ENCODE measurements around the gene LRIG2. TPM values are rescaled to one million over a fixed set of nuclear protein-coding genes. Genes with fewer than 3 reads are reported as not detected.

The LRIG2 gene
- total and polyA plus RNA-seq, 9 of the 15 experiments (the other 6 are each of a cell fraction or from before 2014, with no cell fraction given): 1.8 to 28.1 (median 11.5) TPM

DNA sequence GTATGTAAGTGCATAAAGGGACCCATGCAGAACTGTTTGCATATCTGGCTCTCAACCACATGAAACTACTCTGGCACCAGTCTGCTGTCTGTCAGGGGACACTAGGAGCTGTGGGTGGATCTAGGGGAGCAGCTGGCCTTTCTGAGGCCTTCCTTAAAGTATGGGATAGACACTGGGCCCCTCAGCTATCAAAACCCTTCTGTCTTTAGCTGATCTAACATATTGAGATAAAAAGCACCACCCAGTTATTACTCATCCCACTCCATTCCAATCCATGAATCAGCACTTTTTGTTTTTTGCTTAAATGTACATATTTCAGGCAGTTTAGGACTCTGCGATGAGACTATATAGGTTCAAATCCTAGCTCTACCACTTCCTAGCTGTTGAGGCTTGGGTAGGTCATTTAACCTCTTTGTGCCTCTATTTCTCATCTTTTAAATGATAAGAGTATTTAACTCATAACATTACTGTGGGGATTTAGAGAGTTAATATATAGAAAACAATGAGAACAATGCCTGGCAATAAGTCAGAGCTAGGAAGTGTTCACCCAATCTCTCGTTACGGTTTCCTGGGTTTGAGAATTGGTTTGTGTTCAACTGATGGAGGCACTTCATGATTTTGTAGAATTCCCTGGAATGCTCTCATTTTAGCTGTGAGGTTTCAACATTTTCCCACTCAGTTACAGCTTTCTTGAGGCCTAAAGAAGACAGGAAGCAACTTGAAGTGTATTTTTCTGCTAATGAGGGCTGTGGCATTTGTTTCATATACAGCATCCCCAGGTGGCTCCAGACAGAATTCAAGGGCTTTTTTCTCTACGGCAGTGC, 68.9 kb downstream of the LRIG2 start (continued):
- no peak for TF ChIP-seq ZNF140 (CRISPR knock-in tag; IDR thresholded peaks at IDR 0.05)
- no peak for TF ChIP-seq SMAD1 (IDR thresholded peaks at IDR 0.05; ENCODE audit: low read depth, low read length, partially characterized antibody)
- peak; percentile 63 for TF ChIP-seq NEUROD1 (IDR thresholded peaks at IDR 0.05; ENCODE audit: borderline replicate concordance, low read depth, low read length, partially characterized antibody)
- TF ChIP-seq ZSCAN29 (IDR thresholded peaks at IDR 0.05): no peak
- TF ChIP-seq HMG20A (CRISPR knock-in tag; conservative IDR thresholded peaks at IDR 0.05): no peak
- peak; percentile 92 for TF ChIP-seq SMARCE1 (IDR thresholded peaks at IDR 0.05)
- TF ChIP-seq SMARCB1 (IDR thresholded peaks at IDR 0.05; ENCODE audit: insufficient read length, low read depth): no peak
- no peak for TF ChIP-seq POLR2G (IDR thresholded peaks at IDR 0.05; ENCODE audit: low read depth, low read length)
- TF ChIP-seq RBM17 (IDR thresholded peaks at IDR 0.05; ENCODE audit: borderline replicate concordance, low read depth, low read length): no peak
- TF ChIP-seq, protein P1, sequence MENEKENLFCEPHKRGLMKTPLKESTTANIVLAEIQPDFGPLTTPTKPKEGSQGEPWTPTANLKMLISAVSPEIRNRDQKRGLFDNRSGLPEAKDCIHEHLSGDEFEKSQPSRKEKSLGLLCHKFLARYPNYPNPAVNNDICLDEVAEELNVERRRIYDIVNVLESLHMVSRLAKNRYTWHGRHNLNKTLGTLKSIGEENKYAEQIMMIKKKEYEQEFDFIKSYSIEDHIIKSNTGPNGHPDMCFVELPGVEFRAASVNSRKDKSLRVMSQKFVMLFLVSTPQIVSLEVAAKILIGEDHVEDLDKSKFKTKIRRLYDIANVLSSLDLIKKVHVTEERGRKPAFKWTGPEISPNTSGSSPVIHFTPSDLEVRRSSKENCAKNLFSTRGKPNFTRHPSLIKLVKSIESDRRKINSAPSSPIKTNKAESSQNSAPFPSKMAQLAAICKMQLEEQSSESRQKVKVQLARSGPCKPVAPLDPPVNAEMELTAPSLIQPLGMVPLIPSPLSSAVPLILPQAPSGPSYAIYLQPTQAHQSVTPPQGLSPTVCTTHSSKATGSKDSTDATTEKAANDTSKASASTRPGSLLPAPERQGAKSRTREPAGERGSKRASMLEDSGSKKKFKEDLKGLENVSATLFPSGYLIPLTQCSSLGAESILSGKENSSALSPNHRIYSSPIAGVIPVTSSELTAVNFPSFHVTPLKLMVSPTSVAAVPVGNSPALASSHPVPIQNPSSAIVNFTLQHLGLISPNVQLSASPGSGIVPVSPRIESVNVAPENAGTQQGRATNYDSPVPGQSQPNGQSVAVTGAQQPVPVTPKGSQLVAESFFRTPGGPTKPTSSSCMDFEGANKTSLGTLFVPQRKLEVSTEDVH (IDR thresholded peaks at IDR 0.05; ENCODE audit: low read depth, partially characterized antibody): no peak
- TF ChIP-seq, protein P2, sequence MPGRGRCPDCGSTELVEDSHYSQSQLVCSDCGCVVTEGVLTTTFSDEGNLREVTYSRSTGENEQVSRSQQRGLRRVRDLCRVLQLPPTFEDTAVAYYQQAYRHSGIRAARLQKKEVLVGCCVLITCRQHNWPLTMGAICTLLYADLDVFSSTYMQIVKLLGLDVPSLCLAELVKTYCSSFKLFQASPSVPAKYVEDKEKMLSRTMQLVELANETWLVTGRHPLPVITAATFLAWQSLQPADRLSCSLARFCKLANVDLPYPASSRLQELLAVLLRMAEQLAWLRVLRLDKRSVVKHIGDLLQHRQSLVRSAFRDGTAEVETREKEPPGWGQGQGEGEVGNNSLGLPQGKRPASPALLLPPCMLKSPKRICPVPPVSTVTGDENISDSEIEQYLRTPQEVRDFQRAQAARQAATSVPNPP (IDR thresholded peaks at IDR 0.05; ENCODE audit: borderline replicate concordance, insufficient read depth, insufficient read length): no peak
- TF ChIP-seq, protein P3, sequence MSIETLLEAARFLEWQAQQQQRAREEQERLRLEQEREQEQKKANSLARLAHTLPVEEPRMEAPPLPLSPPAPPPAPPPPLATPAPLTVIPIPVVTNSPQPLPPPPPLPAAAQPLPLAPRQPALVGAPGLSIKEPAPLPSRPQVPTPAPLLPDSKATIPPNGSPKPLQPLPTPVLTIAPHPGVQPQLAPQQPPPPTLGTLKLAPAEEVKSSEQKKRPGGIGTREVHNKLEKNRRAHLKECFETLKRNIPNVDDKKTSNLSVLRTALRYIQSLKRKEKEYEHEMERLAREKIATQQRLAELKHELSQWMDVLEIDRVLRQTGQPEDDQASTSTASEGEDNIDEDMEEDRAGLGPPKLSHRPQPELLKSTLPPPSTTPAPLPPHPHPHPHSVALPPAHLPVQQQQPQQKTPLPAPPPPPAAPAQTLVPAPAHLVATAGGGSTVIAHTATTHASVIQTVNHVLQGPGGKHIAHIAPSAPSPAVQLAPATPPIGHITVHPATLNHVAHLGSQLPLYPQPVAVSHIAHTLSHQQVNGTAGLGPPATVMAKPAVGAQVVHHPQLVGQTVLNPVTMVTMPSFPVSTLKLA (conservative IDR thresholded peaks at IDR 0.05): peak; percentile 33 to 41; a peak in 3 of 4 replicates
- TF ChIP-seq EHMT2 (IDR thresholded peaks at IDR 0.05): 0 out of 2 replicates have a peak, but pooled peaks have one; percentile 40
- TF ChIP-seq ZNF445 (CRISPR knock-in tag; IDR thresholded peaks at IDR 0.05; ENCODE audit: low read depth): no peak
- TF ChIP-seq BRD4 (IDR thresholded peaks at IDR 0.05): no peak
- TF ChIP-seq SETDB1 (IDR thresholded peaks at IDR 0.05; ENCODE audit: low read length): no peak
- no peak for TF ChIP-seq SMAD2 (IDR thresholded peaks at IDR 0.05; ENCODE audit: low read depth, low read length)
- TF ChIP-seq TEAD4 (IDR thresholded peaks at IDR 0.05; ENCODE audit: low read length): peak; percentile 85
- TF ChIP-seq TEAD4 (CRISPR knock-in tag; IDR thresholded peaks at IDR 0.05; ENCODE audit: borderline replicate concordance): no peak
- no peak for TF ChIP-seq TSC22D4 (tag; IDR thresholded peaks at IDR 0.05)
- TF ChIP-seq NRF1 (conservative IDR thresholded peaks at IDR 0.05 in 1 of 2, IDR thresholded peaks at IDR 0.05 in 1 of 2): no peak
- TF ChIP-seq TGIF2 (CRISPR knock-in tag; IDR thresholded peaks at IDR 0.05): no peak
- TF ChIP-seq, protein P4, sequence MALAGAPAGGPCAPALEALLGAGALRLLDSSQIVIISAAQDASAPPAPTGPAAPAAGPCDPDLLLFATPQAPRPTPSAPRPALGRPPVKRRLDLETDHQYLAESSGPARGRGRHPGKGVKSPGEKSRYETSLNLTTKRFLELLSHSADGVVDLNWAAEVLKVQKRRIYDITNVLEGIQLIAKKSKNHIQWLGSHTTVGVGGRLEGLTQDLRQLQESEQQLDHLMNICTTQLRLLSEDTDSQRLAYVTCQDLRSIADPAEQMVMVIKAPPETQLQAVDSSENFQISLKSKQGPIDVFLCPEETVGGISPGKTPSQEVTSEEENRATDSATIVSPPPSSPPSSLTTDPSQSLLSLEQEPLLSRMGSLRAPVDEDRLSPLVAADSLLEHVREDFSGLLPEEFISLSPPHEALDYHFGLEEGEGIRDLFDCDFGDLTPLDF (CRISPR knock-in tag; IDR thresholded peaks at IDR 0.05): no peak
